Sciatic nerve (tissue), 2 donors: ENCODE results near the gene CPNE1. TPM values are rescaled to one million over a fixed set of nuclear protein-coding genes. Genes with fewer than 3 reads are reported as not detected.
A peak's percentile ranks its signal among the peaks of the same experiment; 100 is the strongest.

Source experiments
- ATAC-seq: fragments of 200-7000 bp; cut with Tn5 transposase; one replicate; pipeline ENCODE4 v1.9.1; 2020; ENCODE audit warnings: mild to moderate bottlenecking, moderate library complexity
- DNase-seq: peaks from one replicate; pipeline ENCODE4 v3.0.0-alpha.2; 2020; ENCODE audit warnings: low spot score
- intact Hi-C: fragments of 100-400 bp; cut with DNase I; formaldehyde crosslinking; loops from one replicate; pipeline ENCODE4 v1.14.2; 2022
- total RNA-seq: library from RNA; stranded (reverse); fragmentation: NEBNext Ultra II Directional; extraction: Animal tissue kit (Norgen Biotek cat#: 25700); gene quantifications from one replicate; pipeline ENCODE4 v1.2.1, GENCODE V29; 2021
- donor health status: DM: no; HTN: no; CAD: no.
- donor health status: DM: no; HTN: no; CAD: no.

Gene CPNE1
- total RNA-seq, 1 donor from 2014 or later: 167 TPM

- ATAC-seq (peak; percentile 41), DNase-seq (peak; percentile 15)
- intact Hi-C loops: no loop called here
These were observed 35.1 kb downstream of the CPNE1 start for GRCh38 chr20:35629427-35630145.

GRCh38 chr20:35627121-35627520 is 37.6 kb downstream of the CPNE1 start:
- DNase-seq (peak; percentile 21), ATAC-seq (no peak)
- intact Hi-C loops: no loop called here

- ATAC-seq: no peak
- intact Hi-C loops: no loop called here
These were observed 38.2 kb downstream of the CPNE1 start for GRCh38 chr20:35626386-35627001.

GRCh38 chr20:35625584-35626385 is 38.9 kb downstream of the CPNE1 start:
- ATAC-seq (no peak), DNase-seq (peak; percentile 30)
- intact Hi-C loops: no loop called here

More at GRCh38 chr20:35626386-35627001, 38.2 kb downstream of the CPNE1 start:
- DNase-seq: peak; percentile 25

- ATAC-seq: no peak
- intact Hi-C loops: no loop called here
- DNase-seq: no peak
These were observed 43.1 kb downstream of the CPNE1 start for GRCh38 chr20:35621560-35621946.

- intact Hi-C loops: no loop called here
- ATAC-seq (no peak), DNase-seq (peak; percentile 53)
These were observed 43.7 kb downstream of the CPNE1 start for GRCh38 chr20:35620818-35621559.

- ATAC-seq (peak; percentile 43), DNase-seq (peak; percentile 84)
- intact Hi-C loops: no loop called here
These were observed 45.3 kb downstream of the CPNE1 start for GRCh38 chr20:35619196-35620095.

- intact Hi-C loops: no loop called here
- peak; percentile 65 for DNase-seq
- no peak for ATAC-seq
These were observed 46.2 kb downstream of the CPNE1 start for GRCh38 chr20:35618263-35619131.

- ATAC-seq: peak; percentile 38
- intact Hi-C loops: no loop called here
- DNase-seq: peak; percentile 78
These were observed 47.1 kb downstream of the CPNE1 start for GRCh38 chr20:35617397-35618262.

GRCh38 chr20:35616465-35617396 is 48.0 kb downstream of the CPNE1 start:
- DNase-seq: peak; percentile 95
- intact Hi-C loops: no loop called here
- peak; percentile 74 for ATAC-seq

GRCh38 chr20:35615667-35616464 is 48.8 kb downstream of the CPNE1 start, which contains the start of gene SPAG4:
TSS of gene SPAG4 (plus strand) at chr20:35615829. CDS start at chr20:35616004, 175 bp downstream.
- peak; percentile 100 for DNase-seq
- intact Hi-C loops: no loop called here
- peak; percentile 93 for ATAC-seq

- intact Hi-C loops: no loop called here
- ATAC-seq (no peak), DNase-seq (no peak)
These were observed 53.2 kb downstream of the CPNE1 start for GRCh38 chr20:35611482-35611881.

- intact Hi-C loops: no loop called here
- ATAC-seq (no peak), DNase-seq (no peak)
These were observed 53.8 kb downstream of the CPNE1 start for GRCh38 chr20:35610833-35611427.
